ENCODE data around the gene FAM32A.
A peak's percentile ranks its signal among the peaks of the same experiment; 100 is the strongest.

Gene FAM32A

GRCh38 chr19:16185123-16185767 lies at the start of gene FAM32A:
Gene FAM32A (plus strand): TSS chr19:16185410. CDS start chr19:16185443, 33 bp downstream.
- peak; percentile 97 to 99 (median 98) for DNase-seq (ENCODE audit: low read depth in 2 of 3, low spot score in 1 of 3)

- no peak for DNase-seq (ENCODE audit: low read depth in 2 of 3, low spot score in 1 of 3)
Observed at GRCh38 chr19:16135430-16136127, 49.6 kb upstream of the FAM32A start.

- no peak for DNase-seq (ENCODE audit: low read depth in 2 of 3, low spot score in 1 of 3)
Observed at GRCh38 chr19:16136185-16136999, 48.8 kb upstream of the FAM32A start.

- DNase-seq (ENCODE audit: low read depth in 2 of 3, low spot score in 1 of 3), result no peak
Observed at GRCh38 chr19:16139752-16140151, 45.5 kb upstream of the FAM32A start.

GRCh38 chr19:16141043-16141442 lies 44.2 kb upstream of the FAM32A start:
- DNase-seq (ENCODE audit: low read depth in 2 of 3, low spot score in 1 of 3), result no peak

- no peak for DNase-seq (ENCODE audit: low read depth in 2 of 3, low spot score in 1 of 3)
Observed at GRCh38 chr19:16142032-16142580, 43.1 kb upstream of the FAM32A start.

- peak; percentile 51 to 62 (median 61) for DNase-seq (ENCODE audit: low read depth in 2 of 3, low spot score in 1 of 3)
Observed at GRCh38 chr19:16143399-16144215, 41.6 kb upstream of the FAM32A start, which contains the start of gene HSH2D. Gene HSH2D (plus strand): TSS chr19:16143685. CDS start chr19:16148751, 5,066 bp downstream.

- no peak for DNase-seq (ENCODE audit: low read depth in 2 of 3, low spot score in 1 of 3)
Observed at GRCh38 chr19:16144216-16144581, 41.0 kb upstream of the FAM32A start.

DNA sequence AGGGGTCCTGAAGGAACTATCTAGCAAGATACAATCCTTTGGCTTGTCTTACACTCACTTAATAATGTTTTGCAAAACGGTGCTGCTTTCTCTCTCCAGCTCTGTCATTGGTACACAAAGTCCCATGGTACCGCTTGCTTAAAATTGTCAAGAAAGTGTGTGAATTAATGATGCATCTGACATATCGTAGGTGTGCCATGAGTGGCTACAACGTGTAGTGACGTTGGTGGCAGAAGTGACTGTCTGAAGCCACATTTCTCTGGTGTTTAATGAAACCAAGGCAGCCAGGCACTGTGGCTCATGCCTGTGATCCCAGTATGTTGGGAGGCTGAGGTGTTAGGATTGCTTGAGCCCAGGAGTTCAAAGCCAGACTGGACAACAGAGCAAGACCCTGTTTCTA lies 39.1 kb upstream of the FAM32A start:
- DNase-seq (ENCODE audit: low read depth in 2 of 3, low spot score in 1 of 3), result no peak

DNA sequence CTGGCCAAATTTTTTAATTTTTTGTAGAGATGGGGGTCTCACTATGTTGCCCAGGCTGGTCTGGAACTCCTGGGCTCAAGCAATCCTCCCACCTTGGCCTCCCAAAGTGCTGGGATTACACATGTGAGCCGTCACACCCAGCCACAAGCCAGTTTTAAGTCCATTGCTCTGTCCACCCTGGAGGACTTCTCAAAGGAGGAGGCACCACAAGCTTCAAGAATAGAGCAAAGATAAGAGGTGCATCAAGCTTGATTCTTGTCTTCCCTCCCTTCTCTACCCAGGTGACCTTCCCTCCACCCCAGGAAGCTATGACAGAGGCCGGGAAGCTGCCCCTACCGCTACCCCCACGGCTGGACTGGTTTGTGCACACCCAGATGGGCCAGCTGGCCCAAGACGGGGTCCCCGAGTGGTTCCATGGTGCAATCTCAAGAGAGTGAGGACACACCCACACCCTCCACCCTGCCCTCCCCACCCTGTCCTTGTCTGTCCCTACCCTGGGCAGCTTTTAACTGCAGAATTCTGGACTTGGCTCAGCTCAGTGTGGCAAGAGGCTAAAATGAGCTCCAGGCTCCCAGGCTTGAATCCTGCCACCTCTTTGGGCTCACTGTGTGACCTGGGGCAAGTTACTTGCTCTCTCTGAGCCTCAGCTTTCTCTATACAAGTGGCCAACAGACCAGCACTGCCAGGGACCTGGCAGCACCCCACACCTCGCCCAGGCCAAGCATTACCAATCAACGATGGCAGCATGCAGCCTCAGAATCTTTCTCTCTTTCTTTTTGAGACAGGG lies 36.6 kb upstream of the FAM32A start:
- DNase-seq (ENCODE audit: low read depth in 2 of 3, low spot score in 1 of 3), result no peak

- peak in 1 of 3 donors; percentile 4 for DNase-seq (ENCODE audit: low read depth in 2 of 3, low spot score in 1 of 3)
Observed at GRCh38 chr19:16153582-16154336, 31.5 kb upstream of the FAM32A start.

- DNase-seq (ENCODE audit: low read depth in 2 of 3, low spot score in 1 of 3), result no peak
Observed at GRCh38 chr19:16154557-16154956, 30.7 kb upstream of the FAM32A start.

- DNase-seq (ENCODE audit: low read depth in 2 of 3, low spot score in 1 of 3), result no peak
Observed at GRCh38 chr19:16155128-16155527, 30.1 kb upstream of the FAM32A start.

DNA sequence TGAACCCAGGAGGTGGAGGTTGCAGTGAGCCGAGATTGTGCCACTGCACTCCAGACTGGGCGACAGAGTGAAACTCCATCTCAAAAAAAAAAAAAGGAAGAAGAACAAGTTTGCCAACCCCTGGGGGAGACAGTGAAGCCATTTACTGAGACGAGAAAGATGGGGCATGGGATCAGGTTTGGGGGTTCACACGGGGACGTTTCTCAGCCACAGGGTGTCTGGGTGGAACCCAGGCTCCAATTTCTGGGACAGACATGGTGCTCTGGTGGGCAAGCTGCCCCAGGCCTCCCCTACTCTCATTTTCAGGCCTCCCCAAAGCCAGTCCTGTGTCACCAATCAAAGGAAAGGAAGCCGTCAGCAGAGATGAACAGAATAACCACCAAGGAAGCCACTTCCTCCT lies 28.3 kb upstream of the FAM32A start:
- DNase-seq (ENCODE audit: low read depth in 2 of 3, low spot score in 1 of 3), result no peak

DNA sequence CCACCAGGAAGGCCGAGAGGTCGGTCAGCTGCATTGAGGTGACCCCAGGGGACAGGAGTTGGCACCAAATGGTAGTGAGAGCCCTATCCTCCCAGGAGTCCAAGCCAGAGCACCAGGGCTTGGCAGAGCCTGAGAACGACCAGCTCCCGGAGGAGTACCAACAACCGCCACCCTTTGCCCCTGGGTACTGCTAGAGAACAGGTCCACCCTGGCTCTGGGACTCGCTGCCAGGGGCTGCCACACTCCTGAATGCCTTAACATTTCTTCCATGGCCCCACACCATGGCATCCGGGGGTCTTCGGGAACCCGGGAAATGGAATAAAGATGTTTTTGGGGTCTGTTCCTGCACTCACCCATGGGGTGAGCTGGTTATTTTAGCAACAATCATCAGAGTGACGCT lies 27.6 kb upstream of the FAM32A start:
- DNase-seq (ENCODE audit: low read depth in 2 of 3, low spot score in 1 of 3), result no peak

GRCh38 chr19:16159655-16160054 lies 25.6 kb upstream of the FAM32A start:
- no peak for DNase-seq (ENCODE audit: low read depth in 2 of 3, low spot score in 1 of 3)

GRCh38 chr19:16160445-16160942 lies 24.7 kb upstream of the FAM32A start:
- DNase-seq (ENCODE audit: low read depth in 2 of 3, low spot score in 1 of 3), result no peak

- peak; percentile 39 to 57 (median 49) for DNase-seq (ENCODE audit: low read depth in 2 of 3, low spot score in 1 of 3)
Observed at GRCh38 chr19:16160943-16161560, 24.2 kb upstream of the FAM32A start.

DNA sequence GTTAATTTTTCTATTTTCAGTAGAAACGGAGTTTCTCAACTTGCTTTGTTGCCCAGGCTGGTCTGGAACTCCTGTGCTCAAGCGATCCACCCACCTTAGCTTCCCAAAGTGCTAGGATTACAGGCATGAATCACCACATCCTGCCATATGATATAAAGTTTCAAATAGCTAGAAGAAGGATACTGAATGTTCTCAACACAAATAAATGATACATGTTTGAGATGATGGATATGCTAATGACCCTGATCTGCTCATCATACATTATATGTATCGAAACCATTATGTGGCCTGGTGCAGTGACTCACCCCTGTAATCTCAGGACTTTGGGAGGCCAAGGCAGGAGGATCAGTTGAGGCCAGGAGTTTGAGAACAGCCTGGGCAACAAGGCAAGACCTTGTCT lies 23.4 kb upstream of the FAM32A start:
- peak in 1 of 3 donors; percentile 15 for DNase-seq (ENCODE audit: low read depth in 2 of 3, low spot score in 1 of 3)

All from stimulated activated CD4-positive, alpha-beta T cell treated with anti-CD3 and anti-CD28 coated beads, Interleukin-12 subunit alpha, Interleukin-12 subunit beta, amount 100 ng/mL, for 48 hours (primary cell).